ENCODE data around the gene LRIF1.

DNA sequence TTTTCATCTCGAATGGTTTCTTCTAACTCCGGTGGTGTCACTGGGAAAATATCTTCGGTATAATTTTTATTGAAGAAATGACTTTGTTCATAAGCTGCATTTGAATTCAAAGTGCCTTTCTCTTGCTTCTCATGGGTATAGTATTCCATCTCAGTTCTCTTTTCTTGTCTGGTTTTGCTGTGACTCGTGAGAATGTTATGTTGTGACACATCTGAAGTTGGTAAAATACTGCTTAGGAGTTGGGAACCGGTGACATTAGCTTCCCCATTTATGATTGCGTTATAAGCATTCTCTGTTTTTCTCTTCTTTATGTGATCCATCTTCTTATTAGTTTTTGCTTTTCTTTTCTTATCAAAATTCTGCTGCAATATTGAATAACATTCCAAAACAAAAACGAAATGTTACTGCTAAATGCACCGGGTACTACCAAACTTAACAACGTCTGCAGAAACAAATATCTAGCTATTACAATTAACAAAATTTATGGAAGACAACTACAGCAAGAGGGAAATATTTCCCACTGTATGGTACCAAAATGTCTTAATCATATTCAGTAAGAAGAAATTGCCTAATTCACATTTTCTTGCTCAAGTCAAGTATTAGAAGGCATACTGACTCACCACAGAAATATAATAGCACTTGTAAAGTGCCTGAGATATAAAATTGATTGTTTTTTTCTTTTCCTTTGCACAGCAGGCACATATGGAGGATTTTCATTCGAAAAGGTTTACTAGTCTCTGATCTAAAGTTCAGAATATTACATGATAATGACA is 15.5 kb downstream of the LRIF1 start:
- TF ChIP-seq, protein P1, sequence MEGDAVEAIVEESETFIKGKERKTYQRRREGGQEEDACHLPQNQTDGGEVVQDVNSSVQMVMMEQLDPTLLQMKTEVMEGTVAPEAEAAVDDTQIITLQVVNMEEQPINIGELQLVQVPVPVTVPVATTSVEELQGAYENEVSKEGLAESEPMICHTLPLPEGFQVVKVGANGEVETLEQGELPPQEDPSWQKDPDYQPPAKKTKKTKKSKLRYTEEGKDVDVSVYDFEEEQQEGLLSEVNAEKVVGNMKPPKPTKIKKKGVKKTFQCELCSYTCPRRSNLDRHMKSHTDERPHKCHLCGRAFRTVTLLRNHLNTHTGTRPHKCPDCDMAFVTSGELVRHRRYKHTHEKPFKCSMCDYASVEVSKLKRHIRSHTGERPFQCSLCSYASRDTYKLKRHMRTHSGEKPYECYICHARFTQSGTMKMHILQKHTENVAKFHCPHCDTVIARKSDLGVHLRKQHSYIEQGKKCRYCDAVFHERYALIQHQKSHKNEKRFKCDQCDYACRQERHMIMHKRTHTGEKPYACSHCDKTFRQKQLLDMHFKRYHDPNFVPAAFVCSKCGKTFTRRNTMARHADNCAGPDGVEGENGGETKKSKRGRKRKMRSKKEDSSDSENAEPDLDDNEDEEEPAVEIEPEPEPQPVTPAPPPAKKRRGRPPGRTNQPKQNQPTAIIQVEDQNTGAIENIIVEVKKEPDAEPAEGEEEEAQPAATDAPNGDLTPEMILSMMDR (conservative IDR thresholded peaks at IDR 0.05): no peak
- no peak for TF ChIP-seq ZFX (IDR thresholded peaks at IDR 0.05)

All from C4-2B (cell line).